Panc1 (cell line): Measurements from ENCODE around the gene NOL7. TPM values are rescaled to one million over a fixed set of nuclear protein-coding genes. Genes with fewer than 3 reads are reported as not detected.

Experiments
- ATAC-seq: fragments of 200-7000 bp; cut with Tn5 transposase; 2 replicates; pipeline ENCODE4 v1.9.1; 2020; ENCODE audit warnings: mild to moderate bottlenecking, moderate library complexity
- BruUV-seq: library from RNA; stranded (reverse); fragments of 400-500 nt; replicated peaks from 2 replicates; lab custom pipeline; 2021; lab: Mats Ljungman, UMichigan
- CTCF ChIA-PET: fragments of 300-600 bp; sonication (Branson Sonifier 250); formaldehyde crosslinking; loops from one replicate; lab custom pipeline; 2022; ENCODE audit warnings: antibody characterized with exemption; lab: Charles Lee
- POLR2A ChIA-PET: fragments of 300-600 bp; sonication (Branson Sonifier 250); formaldehyde crosslinking; loops from one replicate; lab custom pipeline; 2022; ENCODE audit warnings: antibody characterized with exemption; lab: Charles Lee
- DNase-seq: peaks from one replicate; pipeline ENCODE4 v3.0.0-alpha.2; 2010; ENCODE audit warnings: low read depth, low spot score
- H3K27ac ChIP-seq: 2 replicates; pipeline ENCODE4 v1.5.1; 2011; ENCODE audit warnings: mild to moderate bottlenecking, low read length, inconsistent platforms
- H3K27me3 ChIP-seq: fragments of 200-500 bp; sonication (Bioruptor generic); 2 replicates; pipeline ENCODE4 v1.6.0; 2014; ENCODE audit warnings: low read length, inconsistent platforms; ENCODE audit not compliant: control insufficient read depth, insufficient read depth
- H3K36me3 ChIP-seq: fragments of 200-500 bp; sonication (Bioruptor generic); 2 replicates; pipeline ENCODE4 v1.5.1; 2014; ENCODE audit warnings: inconsistent platforms, mild to moderate bottlenecking, low read length, moderate library complexity; ENCODE audit not compliant: control insufficient read depth, insufficient read depth
- H3K4me1 ChIP-seq: 2 replicates; pipeline ENCODE4 v1.5.1; 2011; ENCODE audit warnings: inconsistent platforms, mild to moderate bottlenecking, low read length, moderate library complexity; ENCODE audit not compliant: control insufficient read depth, insufficient read depth
- H3K4me3 ChIP-seq, 2 experiments: 2 replicates each; pipeline ENCODE4 v1.5.1; 2011 to 2012; ENCODE audit warnings: low read depth in 2 of 2, low read length in 2 of 2, mild to moderate bottlenecking in 2 of 2, inconsistent platforms in 1 of 2, moderate library complexity in 1 of 2
- H3K9me3 ChIP-seq: fragments of 200-500 bp; sonication (Bioruptor generic); 2 replicates; pipeline ENCODE4 v1.5.1; 2014; ENCODE audit warnings: low read depth, mild to moderate bottlenecking, inconsistent platforms, low read length, moderate library complexity; ENCODE audit not compliant: control insufficient read depth, insufficient read depth
- POLR2AphosphoS5 ChIP-seq: IDR thresholded peaks from 2 replicates; pipeline ENCODE4 v1.6.1; 2012; ENCODE audit warnings: mild to moderate bottlenecking, low read depth, low read length, moderate library complexity
- SIN3A ChIP-seq: IDR thresholded peaks from 2 replicates; pipeline ENCODE4 v1.6.1; 2012; ENCODE audit warnings: low read depth, mild to moderate bottlenecking, low read length, moderate library complexity, borderline replicate concordance; ENCODE audit not compliant: insufficient read depth
- TCF7L2 ChIP-seq: IDR thresholded peaks from 2 replicates; pipeline ENCODE4 v1.6.1; 2011; ENCODE audit warnings: mild to moderate bottlenecking, low read depth, low read length, inconsistent platforms
- in situ Hi-C: cut with HindIII; loops from 2 replicates; pipeline ENCODE4 v1.10.0; 2016; ENCODE audit warnings: low sequenced_read_pairs, low pct_unique_long_range_greater_than_20kb
- intact Hi-C: fragments of 100-400 bp; cut with micrococcal nuclease; formaldehyde crosslinking; loops from one replicate; pipeline ENCODE4 v1.10.0; 2022; ENCODE audit not compliant: unreplicated experiment
- total RNA-seq: library from RNA; stranded (reverse); gene quantifications from one replicate; pipeline ENCODE4 v1.2.1, GENCODE V29; 2021; ENCODE audit not compliant: unreplicated experiment
- TF ChIP-seq, protein P1 (sequence below): fragments of 450-650 bp; IDR thresholded peaks from 2 replicates; pipeline ENCODE4 v1.5.1; 2017; ENCODE audit warnings: mild to moderate bottlenecking
- TF ChIP-seq, protein P2 (sequence below), 2 experiments: IDR thresholded peaks; 2 replicates each; pipeline ENCODE4 v1.6.1; 2011 to 2012; ENCODE audit warnings: low read depth in 2 of 2, control low read depth in 1 of 2, low read length in 1 of 2, mild to moderate bottlenecking in 1 of 2, moderate library complexity in 1 of 2; ENCODE audit not compliant: insufficient read depth in 1 of 2

Gene NOL7
- total RNA-seq, 1 experiment from 2014 or later = 74.4 TPM

DNA sequence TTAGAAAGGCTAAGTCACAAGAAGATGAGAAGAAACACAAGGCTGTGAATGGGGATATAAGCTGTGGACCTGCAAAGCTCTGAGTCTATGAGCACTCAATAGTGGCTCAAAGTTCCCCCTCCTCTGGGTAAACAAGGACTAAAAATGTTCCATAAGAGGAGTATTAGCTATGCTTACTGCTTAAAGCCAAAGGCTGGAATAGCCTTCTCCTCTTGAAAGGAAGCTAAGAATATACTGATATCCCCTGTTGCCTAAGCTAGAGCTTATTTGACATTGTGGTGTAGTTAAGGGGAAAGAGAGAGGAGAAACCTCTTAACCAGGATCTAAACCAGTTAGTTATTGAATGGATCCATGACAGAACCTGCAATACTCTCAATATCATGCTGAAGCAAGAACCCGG lies 45.8 kb downstream of the NOL7 start:
- Histone ChIP-seq H3K36me3 (no peaks in the 10 kb centered on the region; the same call in 1 of the 2 replicates), H3K27ac (no peak overlapping the region; the same call in 1 of the 2 replicates), H3K4me1 (peaks cover 8% of the 10 kb centered on the region), H3K27me3 (no peaks in the 10 kb centered on the region), H3K4me3 (no peak overlapping the region), H3K9me3 (no peaks in the 10 kb centered on the region)
- BruUV-seq = no TSS peak
- in situ Hi-C loops (no loop called here), intact Hi-C loops (no loop called here)
- CTCF ChIA-PET = no interaction called here
- DNase-seq (no peak), ATAC-seq (no peak)
- POLR2A ChIA-PET = no interaction called here
- TF ChIP-seq TCF7L2 (no peak), SIN3A (no peak), POLR2AphosphoS5 (no peak)
- TF ChIP-seq, protein P1, sequence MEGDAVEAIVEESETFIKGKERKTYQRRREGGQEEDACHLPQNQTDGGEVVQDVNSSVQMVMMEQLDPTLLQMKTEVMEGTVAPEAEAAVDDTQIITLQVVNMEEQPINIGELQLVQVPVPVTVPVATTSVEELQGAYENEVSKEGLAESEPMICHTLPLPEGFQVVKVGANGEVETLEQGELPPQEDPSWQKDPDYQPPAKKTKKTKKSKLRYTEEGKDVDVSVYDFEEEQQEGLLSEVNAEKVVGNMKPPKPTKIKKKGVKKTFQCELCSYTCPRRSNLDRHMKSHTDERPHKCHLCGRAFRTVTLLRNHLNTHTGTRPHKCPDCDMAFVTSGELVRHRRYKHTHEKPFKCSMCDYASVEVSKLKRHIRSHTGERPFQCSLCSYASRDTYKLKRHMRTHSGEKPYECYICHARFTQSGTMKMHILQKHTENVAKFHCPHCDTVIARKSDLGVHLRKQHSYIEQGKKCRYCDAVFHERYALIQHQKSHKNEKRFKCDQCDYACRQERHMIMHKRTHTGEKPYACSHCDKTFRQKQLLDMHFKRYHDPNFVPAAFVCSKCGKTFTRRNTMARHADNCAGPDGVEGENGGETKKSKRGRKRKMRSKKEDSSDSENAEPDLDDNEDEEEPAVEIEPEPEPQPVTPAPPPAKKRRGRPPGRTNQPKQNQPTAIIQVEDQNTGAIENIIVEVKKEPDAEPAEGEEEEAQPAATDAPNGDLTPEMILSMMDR = no peak
- TF ChIP-seq, protein P2, sequence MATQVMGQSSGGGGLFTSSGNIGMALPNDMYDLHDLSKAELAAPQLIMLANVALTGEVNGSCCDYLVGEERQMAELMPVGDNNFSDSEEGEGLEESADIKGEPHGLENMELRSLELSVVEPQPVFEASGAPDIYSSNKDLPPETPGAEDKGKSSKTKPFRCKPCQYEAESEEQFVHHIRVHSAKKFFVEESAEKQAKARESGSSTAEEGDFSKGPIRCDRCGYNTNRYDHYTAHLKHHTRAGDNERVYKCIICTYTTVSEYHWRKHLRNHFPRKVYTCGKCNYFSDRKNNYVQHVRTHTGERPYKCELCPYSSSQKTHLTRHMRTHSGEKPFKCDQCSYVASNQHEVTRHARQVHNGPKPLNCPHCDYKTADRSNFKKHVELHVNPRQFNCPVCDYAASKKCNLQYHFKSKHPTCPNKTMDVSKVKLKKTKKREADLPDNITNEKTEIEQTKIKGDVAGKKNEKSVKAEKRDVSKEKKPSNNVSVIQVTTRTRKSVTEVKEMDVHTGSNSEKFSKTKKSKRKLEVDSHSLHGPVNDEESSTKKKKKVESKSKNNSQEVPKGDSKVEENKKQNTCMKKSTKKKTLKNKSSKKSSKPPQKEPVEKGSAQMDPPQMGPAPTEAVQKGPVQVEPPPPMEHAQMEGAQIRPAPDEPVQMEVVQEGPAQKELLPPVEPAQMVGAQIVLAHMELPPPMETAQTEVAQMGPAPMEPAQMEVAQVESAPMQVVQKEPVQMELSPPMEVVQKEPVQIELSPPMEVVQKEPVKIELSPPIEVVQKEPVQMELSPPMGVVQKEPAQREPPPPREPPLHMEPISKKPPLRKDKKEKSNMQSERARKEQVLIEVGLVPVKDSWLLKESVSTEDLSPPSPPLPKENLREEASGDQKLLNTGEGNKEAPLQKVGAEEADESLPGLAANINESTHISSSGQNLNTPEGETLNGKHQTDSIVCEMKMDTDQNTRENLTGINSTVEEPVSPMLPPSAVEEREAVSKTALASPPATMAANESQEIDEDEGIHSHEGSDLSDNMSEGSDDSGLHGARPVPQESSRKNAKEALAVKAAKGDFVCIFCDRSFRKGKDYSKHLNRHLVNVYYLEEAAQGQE (IDR thresholded peaks at IDR 0.05; ENCODE audit: insufficient read depth in 1 of 2, low read depth in 2 of 2, low read length in 1 of 2) = no peak

DNA sequence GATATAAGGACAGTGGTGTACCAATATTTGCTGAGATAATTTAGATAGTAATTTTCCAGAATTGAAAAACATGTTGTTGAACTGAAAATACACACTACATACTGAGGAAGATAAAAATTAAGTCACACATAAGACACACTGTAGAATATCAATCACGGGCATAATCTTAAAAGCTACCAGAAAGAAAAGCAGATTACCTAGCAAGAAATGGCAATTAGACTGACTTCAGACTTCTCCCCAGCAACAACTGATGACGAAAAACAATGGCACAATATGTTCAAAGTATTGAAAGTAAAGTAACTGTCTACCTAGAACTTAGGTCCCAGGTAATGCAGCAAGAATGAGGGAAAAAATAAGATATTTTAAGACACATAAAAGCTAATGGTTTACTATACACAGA lies 46.5 kb downstream of the NOL7 start:
- ATAC-seq = no peak
- TF ChIP-seq SIN3A (no peak), POLR2AphosphoS5 (no peak), TCF7L2 (no peak)
- TF ChIP-seq, protein P2 (IDR thresholded peaks at IDR 0.05; ENCODE audit: insufficient read depth in 1 of 2, low read depth in 2 of 2, low read length in 1 of 2) = no peak
- TF ChIP-seq, protein P1 = no peak
- no peaks in the 10 kb centered on the region for H3K27me3 ChIP-seq
- in situ Hi-C loops (no loop called here), intact Hi-C loops (no loop called here)
- CTCF ChIA-PET = no interaction called here
- no TSS peak for BruUV-seq
- no peak overlapping the region for H3K27ac ChIP-seq
- POLR2A ChIA-PET = no interaction called here
- no peaks in the 10 kb centered on the region for H3K9me3 ChIP-seq
- H3K36me3 ChIP-seq = no peaks in the 10 kb centered on the region
- H3K4me3 ChIP-seq = no peak overlapping the region
- DNase-seq = no peak
- peaks cover 11% of the 10 kb centered on the region for H3K4me1 ChIP-seq
